ENCODE data around the gene NAV3.
"Not testable (repeated sequence)": the region's sequence is repeated elsewhere in the genome, so short reads cannot be mapped to it uniquely, and the experiment has no call there.

Gene NAV3

DNA sequence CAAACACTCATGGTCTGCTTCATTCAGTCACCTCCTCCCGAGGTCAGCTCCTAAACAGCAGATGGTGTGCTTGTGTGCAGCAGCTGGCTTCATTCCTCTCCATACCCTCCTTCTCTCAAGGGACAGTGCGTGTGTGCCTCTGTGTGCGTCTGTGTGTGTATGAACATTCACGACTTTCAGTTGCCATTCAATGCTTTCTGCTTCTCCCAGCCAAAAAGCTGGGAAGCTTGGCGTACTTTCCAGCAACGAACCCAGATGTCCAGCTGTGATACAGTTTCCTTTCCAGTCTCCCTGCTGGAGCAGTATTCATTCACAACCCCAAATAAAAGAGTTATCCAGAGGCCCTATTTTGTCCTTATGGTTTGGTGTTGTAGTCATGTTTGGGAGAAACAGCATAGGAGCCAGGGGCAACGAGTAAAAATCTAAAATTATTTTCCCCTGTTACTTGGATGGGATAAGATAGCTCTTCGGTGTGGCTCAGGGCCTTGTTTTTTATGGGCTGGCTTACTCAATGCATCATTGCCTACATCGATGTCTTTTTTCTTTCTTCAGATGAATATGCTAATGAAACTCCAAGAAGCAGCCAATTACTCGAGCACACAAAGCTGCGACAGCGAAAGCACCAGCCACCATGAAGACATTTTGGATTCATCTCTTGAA, 379.3 kb downstream of the NAV3 start:
- no peak for DNase-seq

DNA sequence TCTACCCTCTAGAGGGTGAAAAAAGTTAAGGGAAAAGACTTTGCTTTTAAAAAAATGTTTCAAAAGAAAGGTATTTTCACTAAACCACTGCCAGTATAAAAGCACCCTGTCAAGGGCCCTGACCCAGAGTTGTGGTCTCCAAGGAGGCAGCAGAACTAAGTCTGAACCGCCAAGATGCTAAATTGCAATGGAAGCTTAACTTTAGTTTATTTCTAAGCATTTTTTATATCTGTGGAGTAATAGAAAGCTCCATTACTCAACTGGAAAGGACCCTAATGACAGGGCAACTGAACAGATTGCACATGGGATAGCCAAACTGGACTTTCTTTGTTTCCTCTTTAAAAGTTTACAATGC, 379.8 kb downstream of the NAV3 start:
- DNase-seq = no peak

DNA sequence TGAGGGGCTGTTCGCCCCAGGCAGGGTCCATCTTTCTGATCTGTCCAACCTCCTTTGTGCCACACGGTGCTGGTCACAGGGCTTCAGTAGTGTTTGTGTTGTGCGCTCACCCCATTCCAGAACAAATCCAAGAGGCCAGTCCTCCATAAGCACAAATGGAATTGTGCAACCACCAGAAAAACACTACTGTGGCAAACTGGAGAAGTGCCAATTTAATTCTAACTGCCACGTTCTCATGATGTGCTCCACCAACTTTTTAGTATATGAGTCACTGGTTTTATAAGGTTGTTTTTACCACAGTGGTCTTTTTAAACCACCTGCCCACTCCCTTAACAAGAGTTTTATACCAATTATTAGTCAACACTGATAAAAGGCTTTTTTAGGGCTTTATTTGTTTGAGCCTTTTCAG, 380.2 kb downstream of the NAV3 start:
- no peak for DNase-seq

- no peak for DNase-seq
Measured at GRCh38 chr12:78220811-78221210, 390.1 kb downstream of the NAV3 start.

DNA sequence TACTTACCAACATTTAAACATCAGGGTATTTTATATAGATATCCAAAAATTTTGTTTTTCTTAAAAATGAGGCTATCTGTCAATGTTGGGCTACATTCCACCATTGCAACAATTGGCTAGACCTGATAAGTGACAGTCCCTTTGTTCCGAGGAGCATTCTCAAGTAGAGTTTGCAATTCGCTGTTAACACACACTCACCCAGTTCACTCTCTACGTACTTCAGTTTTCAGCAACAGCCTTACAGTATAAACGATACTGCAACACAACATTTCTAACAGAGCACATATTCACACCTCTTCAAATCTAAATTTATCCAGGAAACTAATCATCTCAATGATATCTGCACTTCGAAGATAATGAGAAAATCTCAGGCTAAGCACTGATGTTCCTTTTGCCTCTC, 393.5 kb downstream of the NAV3 start:
- no peak for DNase-seq

DNA sequence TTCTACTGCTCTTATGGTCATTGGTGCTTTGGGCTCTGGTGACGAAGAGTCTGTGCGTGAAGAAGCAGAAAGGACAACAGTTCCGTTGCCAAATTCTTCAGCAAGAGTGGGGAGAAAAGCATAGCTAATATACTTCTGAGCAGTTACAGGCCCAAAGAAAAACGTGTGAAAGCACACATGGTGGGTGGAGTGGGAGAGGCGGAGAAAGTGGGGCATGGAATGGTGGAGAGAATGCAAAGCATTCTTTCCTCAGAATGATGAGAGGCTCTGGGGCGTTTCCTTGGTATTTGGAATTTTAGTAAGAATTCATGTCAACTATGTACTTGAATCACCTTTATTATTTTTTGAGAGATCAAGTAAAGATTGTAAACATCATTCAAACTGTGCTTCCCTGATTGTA, 396.1 kb downstream of the NAV3 start:
- no peak for DNase-seq

DNA sequence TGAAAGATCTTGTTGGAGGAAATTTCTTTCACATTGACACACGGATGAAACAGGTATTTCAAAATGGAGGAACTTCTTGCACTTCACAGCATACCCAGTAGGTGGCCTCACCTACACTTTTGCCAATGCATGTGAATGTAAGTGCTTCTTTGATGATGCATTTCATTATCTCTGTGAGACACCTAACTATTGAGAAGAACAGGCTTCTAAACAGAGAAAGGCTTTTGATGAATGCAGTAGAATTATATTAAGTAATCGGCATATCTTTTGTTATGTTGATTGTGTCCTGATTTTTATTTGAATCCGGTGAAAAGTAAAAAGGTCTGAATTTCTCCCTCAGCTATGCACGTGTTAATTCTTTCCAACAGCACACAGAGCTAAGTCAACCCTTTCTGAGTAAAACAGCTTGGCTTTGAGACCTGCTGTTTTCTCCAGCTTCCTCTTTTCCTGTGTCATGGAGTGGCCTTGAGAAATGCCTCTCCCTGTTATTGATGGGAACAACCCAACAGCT, 399.0 kb downstream of the NAV3 start:
- peak; percentile 17 to 36 for DNase-seq

DNA sequence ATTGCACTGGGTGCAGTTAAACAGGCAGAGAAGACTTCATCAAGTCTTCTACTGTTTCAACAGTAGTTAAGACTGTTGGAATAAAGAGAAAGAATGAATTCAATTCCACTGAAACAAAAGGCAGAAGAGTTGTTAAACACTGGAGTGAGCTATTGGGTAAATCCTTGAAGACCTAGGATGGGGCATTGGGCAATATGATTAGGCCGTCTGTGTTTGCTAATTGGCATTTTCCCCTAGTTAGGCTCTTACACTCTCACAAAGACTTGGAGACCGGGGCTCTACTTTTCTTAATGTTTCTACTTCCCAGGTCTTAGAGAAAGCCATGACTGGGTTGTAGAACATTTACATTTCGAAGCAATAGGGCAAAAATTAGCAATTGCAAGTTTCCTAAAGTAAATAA, 402.1 kb downstream of the NAV3 start:
- no peak for DNase-seq

DNA sequence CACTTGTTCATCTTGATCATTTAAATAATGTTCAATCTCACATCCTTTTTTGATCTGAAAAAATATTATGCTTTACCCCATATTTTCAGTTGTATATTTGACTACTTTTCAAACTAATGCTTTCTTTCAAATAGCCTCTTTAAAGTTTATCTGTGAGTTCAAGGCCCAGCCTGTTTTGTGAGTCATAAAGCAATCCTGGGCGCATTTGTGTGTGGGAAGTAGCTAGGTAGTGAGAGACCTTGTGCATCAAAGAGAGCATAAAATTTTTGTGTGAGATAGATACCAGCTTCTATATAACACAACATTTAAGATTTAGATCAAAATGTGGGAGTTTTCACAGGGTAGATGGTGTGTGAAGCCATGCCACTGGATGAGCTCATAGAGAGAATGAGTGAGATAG, 405.6 kb downstream of the NAV3 start:
- no peak for DNase-seq

DNA sequence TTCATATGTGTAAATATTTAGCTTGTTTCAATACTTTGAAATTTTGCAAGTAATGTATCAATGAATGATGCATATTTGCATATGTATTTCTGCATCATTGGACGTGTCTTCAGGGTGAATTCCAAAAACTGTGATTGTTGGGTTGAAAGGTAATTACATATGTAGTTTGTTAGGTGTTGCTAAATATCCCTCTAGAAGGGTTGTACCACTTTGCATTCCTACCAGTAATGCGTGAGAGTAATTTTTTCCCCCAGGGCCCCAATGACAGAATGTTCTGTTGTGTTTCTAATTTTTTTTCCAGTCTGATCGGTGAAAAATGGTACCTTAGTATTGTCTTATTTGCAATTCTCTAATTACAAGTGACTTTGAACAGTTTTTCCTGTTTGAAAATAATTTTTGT, 408.9 kb downstream of the NAV3 start:
- no peak for DNase-seq

- no peak for DNase-seq
Measured at GRCh38 chr12:78240827-78241226, 410.1 kb downstream of the NAV3 start.

DNA sequence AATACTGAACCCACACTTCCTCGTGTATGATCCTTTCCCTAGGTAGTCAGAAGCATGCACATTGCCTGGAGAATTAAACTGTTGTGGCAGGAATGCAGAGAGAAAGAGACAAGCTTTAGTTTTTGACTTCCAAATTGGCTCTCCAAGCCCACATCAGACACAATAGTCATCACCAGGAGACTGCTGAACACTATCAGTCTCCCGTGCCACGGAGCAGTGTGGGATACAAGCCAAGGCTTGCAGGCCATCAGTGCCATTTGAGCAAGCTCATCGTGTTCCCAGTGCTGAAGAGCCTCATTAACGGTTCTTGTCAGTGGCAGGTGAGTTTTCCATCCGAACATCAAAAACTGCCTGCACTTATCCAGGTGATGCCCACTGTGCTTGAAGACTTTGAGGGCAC, 410.8 kb downstream of the NAV3 start:
- DNase-seq = no peak

- DNase-seq = no peak
Measured at GRCh38 chr12:78244916-78245507, 414.3 kb downstream of the NAV3 start.

DNA sequence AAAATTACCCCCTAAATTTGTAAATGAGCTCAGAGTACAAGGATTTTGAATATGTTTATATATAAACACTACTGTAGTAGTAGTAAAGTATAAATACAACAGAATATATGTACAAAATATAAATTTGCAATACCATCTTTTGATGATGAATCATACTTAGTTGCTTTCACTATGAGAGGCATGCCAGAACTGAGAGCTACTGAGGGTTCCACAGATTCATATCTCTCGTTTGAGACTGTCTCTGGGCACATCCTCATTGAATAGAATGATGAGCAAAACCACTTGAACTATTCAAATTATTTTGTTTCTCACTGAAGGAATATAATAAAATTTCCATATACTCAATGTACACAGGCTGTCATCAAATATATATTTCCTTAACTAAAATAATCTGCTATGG, 417.6 kb downstream of the NAV3 start:
- no peak for DNase-seq

GRCh38 chr12:78249578-78249977, 418.9 kb downstream of the NAV3 start:
- DNase-seq = no peak

DNA sequence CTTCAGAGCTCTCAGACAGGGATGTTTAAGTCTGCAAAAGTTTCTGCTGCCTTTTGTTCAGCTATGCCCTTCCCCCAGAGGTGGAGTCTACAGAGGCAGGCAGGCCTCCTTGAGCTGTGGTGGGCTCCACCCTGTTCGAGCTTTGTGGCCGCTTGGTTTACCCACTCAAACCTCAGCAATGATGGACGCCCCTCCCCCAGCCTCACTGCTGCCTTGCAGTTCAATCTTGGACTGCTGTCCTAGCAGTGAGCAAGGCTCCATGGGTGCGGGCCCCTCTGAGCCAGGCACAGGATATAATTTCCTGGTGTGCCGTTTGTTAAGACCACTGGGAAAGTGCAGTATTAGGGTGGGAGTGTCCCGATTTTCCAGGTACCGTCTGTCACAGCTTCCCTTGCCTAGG, 427.0 kb downstream of the NAV3 start:
- DNase-seq = not testable (repeated sequence)

DNA sequence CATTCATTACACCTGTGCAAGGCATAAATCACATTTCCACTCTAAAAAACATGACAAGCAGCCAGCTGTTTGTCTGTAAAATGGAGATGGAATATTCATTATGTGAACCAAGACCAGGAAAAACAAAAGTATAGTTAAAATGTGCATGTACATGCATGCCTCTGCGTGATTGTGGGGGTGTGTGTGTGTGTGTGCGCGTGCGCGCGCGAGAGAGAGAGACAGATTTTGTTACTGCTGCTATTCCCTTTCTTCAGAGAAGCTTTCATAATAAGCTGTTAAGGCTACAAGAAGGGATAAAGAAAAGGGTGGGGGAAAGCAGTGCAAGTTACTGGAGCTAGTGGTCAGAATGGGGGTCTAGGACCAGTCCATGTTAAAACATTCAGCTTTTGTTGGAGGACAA, 430.3 kb downstream of the NAV3 start:
- DNase-seq = no peak

GRCh38 chr12:78261901-78262300, 431.2 kb downstream of the NAV3 start:
- DNase-seq = no peak

All from activated CD4-positive, alpha-beta T cell treated with anti-CD3 and anti-CD28 coated beads, Interleukin-2, amount 50 U/mL, for 48 hours (primary cell).